A549 (cell line): Measurements from ENCODE around the gene PTCD2. TPM values are rescaled to one million over a fixed set of nuclear protein-coding genes. Genes with fewer than 3 reads are reported as not detected.

Experiments used
- ATAC-seq, 2 experiments: fragments of 200-7000 bp in 1 of 2; fragments of >200 bp in 1 of 2; cut with Nextera tagmentation in 1 of 2; cut with Tn5 transposase in 1 of 2; 3 replicates each; pipeline versions ENCODE4 v1.8.0 to v1.9.1; 2018 to 2020; ENCODE audit warnings: mild to moderate bottlenecking in 1 of 2, moderate library complexity in 1 of 2
- CTCF ChIA-PET: fragments of 300-600 bp; sonication (Branson Sonifier 250); formaldehyde crosslinking; extraction: SDS; loops from one replicate; lab custom pipeline; 2021; ENCODE audit warnings: antibody characterized with exemption, inconsistent platforms; lab: Yijun Ruan, JAX
- POLR2A ChIA-PET: fragments of 350-600 bp; formaldehyde crosslinking; extraction: SDS; loops from one replicate; lab custom pipeline; 2021; ENCODE audit warnings: antibody characterized with exemption, inconsistent platforms; lab: Yijun Ruan, JAX
- DNase-seq, 2 experiments: peaks; one replicate each; pipeline versions ENCODE4 v3.0.0 to v3.0.0-alpha.2; 2011 to 2016; ENCODE audit warnings: low read depth in 1 of 2, low spot score in 1 of 2
- FAIRE-seq: peaks from 2 replicates; lab custom pipeline; 2011; peaks lifted over from hg19 to GRCh38; lab: Jason Lieb, UNC
- H3K27ac ChIP-seq, 2 experiments: fragments of >200 bp; sonication (Bioruptor Twin); formaldehyde crosslinking; 3 replicates each; pipeline ENCODE4 v1.5.1; 2016 to 2017
- H3K4me1 ChIP-seq: fragments of >200 bp; sonication (Bioruptor Twin); formaldehyde crosslinking; 3 replicates; pipeline ENCODE4 v1.6.1; 2016
- H3K4me2 ChIP-seq: fragments of >200 bp; sonication (Bioruptor Twin); formaldehyde crosslinking; 3 replicates; pipeline ENCODE4 v1.6.1; 2016
- H3K4me3 ChIP-seq: fragments of >200 bp; sonication (Bioruptor Twin); formaldehyde crosslinking; 3 replicates; pipeline ENCODE4 v1.5.1; 2016
- H3K9me3 ChIP-seq: fragments of >200 bp; sonication (Bioruptor Twin); formaldehyde crosslinking; 3 replicates; pipeline ENCODE4 v1.6.1; 2016
- BHLHE40 ChIP-seq: IDR thresholded peaks from 2 replicates; pipeline ENCODE4 v1.6.1; 2012; ENCODE audit warnings: low read depth, low read length, inconsistent platforms
- CEBPB ChIP-seq, 2 experiments: fragments of >200 bp in 1 of 2; sonication (Bioruptor Twin) in 1 of 2; formaldehyde crosslinking in 1 of 2; IDR thresholded peaks; 2 replicates each; pipeline ENCODE4 v1.6.1; 2012 to 2016
- CHD4 ChIP-seq: fragments of 200-600 bp; sonication (generic); IDR thresholded peaks from 2 replicates; pipeline ENCODE4 v1.6.1; 2016; ENCODE audit warnings: antibody characterized with exemption, mild to moderate bottlenecking, borderline replicate concordance
- EP300 ChIP-seq, 2 experiments: fragments of >200 bp; sonication (Bioruptor Twin); formaldehyde crosslinking; IDR thresholded peaks; 2 replicates in 1 of 2; 3 replicates in 1 of 2; pipeline ENCODE4 v1.6.1; 2016 to 2017
- ESRRA ChIP-seq: fragments of 150-350 bp; IDR thresholded peaks from 2 replicates; pipeline ENCODE4 v1.6.1; 2014; ENCODE audit warnings: mild to moderate bottlenecking, low read length, borderline replicate concordance
- FOSB ChIP-seq: fragments of 250-450 bp; sonication (Bioruptor Pico); IDR thresholded peaks from 2 replicates; pipeline ENCODE4 v1.5.0; 2020; ENCODE audit warnings: mild to moderate bottlenecking, moderate library complexity
- FOXS1 ChIP-seq: fragments of 250-450 bp; sonication (Bioruptor Pico); IDR thresholded peaks from 2 replicates; pipeline ENCODE4 v1.5.0; 2020; ENCODE audit warnings: mild to moderate bottlenecking, moderate library complexity
- HEYL ChIP-seq: fragments of 250-450 bp; sonication (Bioruptor Pico); IDR thresholded peaks from 2 replicates; pipeline ENCODE4 v1.8.0; 2021; ENCODE audit warnings: mild to moderate bottlenecking, moderate library complexity
- HOXB5 ChIP-seq: fragments of 250-450 bp; sonication (Bioruptor Pico); IDR thresholded peaks from 2 replicates; pipeline ENCODE4 v1.5.0; 2020; ENCODE audit warnings: mild to moderate bottlenecking, moderate library complexity
- JUNB ChIP-seq: fragments of >200 bp; sonication (Bioruptor Twin); formaldehyde crosslinking; IDR thresholded peaks from 2 replicates; pipeline ENCODE4 v1.6.1; 2016
- KDM5A ChIP-seq: fragments of 200-600 bp; sonication (generic); IDR thresholded peaks from 2 replicates; pipeline ENCODE4 v1.6.1; 2016; ENCODE audit warnings: antibody characterized with exemption, mild to moderate bottlenecking
- NFE2L2 ChIP-seq: fragments of 150-350 bp; conservative IDR thresholded peaks from 2 replicates; pipeline ENCODE4 v1.6.1; 2014; ENCODE audit warnings: low read length
- POLR2A ChIP-seq: IDR thresholded peaks from 2 replicates; pipeline ENCODE4 v1.6.1; 2012; ENCODE audit warnings: mild to moderate bottlenecking, low read length
- RARB ChIP-seq: fragments of 250-450 bp; sonication (Bioruptor Pico); IDR thresholded peaks from 2 replicates; pipeline ENCODE4 v1.8.0; 2021; ENCODE audit warnings: mild to moderate bottlenecking, moderate library complexity
- RNF2 ChIP-seq: fragments of 200-600 bp; sonication (generic); IDR thresholded peaks from 2 replicates; pipeline ENCODE4 v1.6.1; 2016; ENCODE audit warnings: low read depth, mild to moderate bottlenecking, antibody characterized with exemption, moderate library complexity, borderline replicate concordance
- SMC3 ChIP-seq: fragments of >200 bp; sonication (Bioruptor Twin); formaldehyde crosslinking; IDR thresholded peaks from 3 replicates; pipeline ENCODE4 v1.6.1; 2018; ENCODE audit warnings: inconsistent platforms
- ZSCAN20 ChIP-seq: fragments of 250-450 bp; sonication (Bioruptor Pico); IDR thresholded peaks from 2 replicates; pipeline ENCODE4 v1.8.0; 2022; ENCODE audit warnings: mild to moderate bottlenecking, moderate library complexity
- WGBS: methylation state at CpG from one replicate; pipeline ENCODE4 v1.1.6; 2017; ENCODE audit errors: missing lambda C conversion rate; 5-methylcytosine and 5-hydroxymethylcytosine counted together
- polyA plus RNA-seq, 4 experiments: library from polyadenylated mRNA; depleted of rRNA in 3 of 4; stranded (reverse); fragments of >200 nt; fragmentation: RNase III in 1 of 4; extraction: RNeasy Plus Mini Kit Qiagen cat#74134 plus additional on column Dnase treatment in 1 of 4; gene quantifications; 2 replicates in 3 of 4; 3 replicates in 1 of 4; pipeline ENCODE4 v1.2.3, GENCODE V29; 2011 to 2017
- TF ChIP-seq, protein P1 (sequence below): fragments of 450-650 bp; IDR thresholded peaks from 2 replicates; pipeline ENCODE4 v1.6.1; 2014; ENCODE audit warnings: antibody characterized with exemption
- TF ChIP-seq, protein P2 (sequence below): fragments of 250-450 bp; sonication (Bioruptor Pico); IDR thresholded peaks from 2 replicates; pipeline ENCODE4 v1.5.0; 2021; ENCODE audit warnings: mild to moderate bottlenecking, moderate library complexity, borderline replicate concordance
- TF ChIP-seq, protein P3 (sequence below): fragments of >200 bp; sonication (Bioruptor Twin); formaldehyde crosslinking; IDR thresholded peaks from 3 replicates; pipeline ENCODE4 v1.5.1; 2016
- TF ChIP-seq, protein P4 (sequence below): fragments of 250-450 bp; sonication (Bioruptor Pico); IDR thresholded peaks from 2 replicates; pipeline ENCODE4 v1.5.0; 2020; ENCODE audit warnings: low read depth, mild to moderate bottlenecking, moderate library complexity
- TF ChIP-seq, protein P5 (sequence below): fragments of 200-600 bp; sonication (generic); IDR thresholded peaks from 2 replicates; pipeline ENCODE4 v1.6.1; 2016; ENCODE audit warnings: antibody characterized with exemption, mild to moderate bottlenecking, moderate library complexity

The PTCD2 gene
- polyA plus RNA-seq, 2 of the 4 experiments (the other 2 are of a cell fraction) = 13.2 to 31.1 TPM

DNA sequence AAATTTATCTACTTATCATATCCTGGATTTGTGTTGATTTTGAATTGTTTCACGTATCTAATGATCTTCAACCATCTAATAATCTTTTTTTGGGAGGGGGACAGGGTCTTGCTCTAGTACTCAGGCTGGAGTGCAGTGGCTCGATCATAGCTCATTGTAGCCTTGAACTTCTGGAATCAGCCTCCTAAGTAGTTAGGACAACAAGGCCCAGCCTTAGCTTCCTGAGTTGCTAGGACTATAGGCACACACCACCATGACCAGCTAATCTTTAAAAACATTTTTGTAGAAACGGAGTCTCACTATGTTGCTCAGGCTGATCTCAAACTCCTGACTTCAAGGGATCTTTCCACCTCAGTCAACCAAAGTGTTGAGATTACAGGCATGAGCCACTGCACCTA, 34.8 kb upstream of the PTCD2 start (continued):
- TF ChIP-seq EP300 (IDR thresholded peaks at IDR 0.05) (no peak), SMC3 (no peak), HEYL (CRISPR knock-in tag) (no peak)
- TF ChIP-seq, protein P1, sequence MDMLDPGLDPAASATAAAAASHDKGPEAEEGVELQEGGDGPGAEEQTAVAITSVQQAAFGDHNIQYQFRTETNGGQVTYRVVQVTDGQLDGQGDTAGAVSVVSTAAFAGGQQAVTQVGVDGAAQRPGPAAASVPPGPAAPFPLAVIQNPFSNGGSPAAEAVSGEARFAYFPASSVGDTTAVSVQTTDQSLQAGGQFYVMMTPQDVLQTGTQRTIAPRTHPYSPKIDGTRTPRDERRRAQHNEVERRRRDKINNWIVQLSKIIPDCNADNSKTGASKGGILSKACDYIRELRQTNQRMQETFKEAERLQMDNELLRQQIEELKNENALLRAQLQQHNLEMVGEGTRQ = no peak
- TF ChIP-seq, protein P2, sequence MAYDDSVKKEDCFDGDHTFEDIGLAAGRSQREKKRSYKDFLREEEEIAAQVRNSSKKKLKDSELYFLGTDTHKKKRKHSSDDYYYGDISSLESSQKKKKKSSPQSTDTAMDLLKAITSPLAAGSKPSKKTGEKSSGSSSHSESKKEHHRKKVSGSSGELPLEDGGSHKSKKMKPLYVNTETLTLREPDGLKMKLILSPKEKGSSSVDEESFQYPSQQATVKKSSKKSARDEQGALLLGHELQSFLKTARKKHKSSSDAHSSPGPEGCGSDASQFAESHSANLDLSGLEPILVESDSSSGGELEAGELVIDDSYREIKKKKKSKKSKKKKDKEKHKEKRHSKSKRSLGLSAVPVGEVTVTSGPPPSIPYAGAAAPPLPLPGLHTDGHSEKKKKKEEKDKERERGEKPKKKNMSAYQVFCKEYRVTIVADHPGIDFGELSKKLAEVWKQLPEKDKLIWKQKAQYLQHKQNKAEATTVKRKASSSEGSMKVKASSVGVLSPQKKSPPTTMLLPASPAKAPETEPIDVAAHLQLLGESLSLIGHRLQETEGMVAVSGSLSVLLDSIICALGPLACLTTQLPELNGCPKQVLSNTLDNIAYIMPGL (CRISPR knock-in tag) = no peak
- TF ChIP-seq, protein P3, sequence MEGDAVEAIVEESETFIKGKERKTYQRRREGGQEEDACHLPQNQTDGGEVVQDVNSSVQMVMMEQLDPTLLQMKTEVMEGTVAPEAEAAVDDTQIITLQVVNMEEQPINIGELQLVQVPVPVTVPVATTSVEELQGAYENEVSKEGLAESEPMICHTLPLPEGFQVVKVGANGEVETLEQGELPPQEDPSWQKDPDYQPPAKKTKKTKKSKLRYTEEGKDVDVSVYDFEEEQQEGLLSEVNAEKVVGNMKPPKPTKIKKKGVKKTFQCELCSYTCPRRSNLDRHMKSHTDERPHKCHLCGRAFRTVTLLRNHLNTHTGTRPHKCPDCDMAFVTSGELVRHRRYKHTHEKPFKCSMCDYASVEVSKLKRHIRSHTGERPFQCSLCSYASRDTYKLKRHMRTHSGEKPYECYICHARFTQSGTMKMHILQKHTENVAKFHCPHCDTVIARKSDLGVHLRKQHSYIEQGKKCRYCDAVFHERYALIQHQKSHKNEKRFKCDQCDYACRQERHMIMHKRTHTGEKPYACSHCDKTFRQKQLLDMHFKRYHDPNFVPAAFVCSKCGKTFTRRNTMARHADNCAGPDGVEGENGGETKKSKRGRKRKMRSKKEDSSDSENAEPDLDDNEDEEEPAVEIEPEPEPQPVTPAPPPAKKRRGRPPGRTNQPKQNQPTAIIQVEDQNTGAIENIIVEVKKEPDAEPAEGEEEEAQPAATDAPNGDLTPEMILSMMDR = no peak

DNA sequence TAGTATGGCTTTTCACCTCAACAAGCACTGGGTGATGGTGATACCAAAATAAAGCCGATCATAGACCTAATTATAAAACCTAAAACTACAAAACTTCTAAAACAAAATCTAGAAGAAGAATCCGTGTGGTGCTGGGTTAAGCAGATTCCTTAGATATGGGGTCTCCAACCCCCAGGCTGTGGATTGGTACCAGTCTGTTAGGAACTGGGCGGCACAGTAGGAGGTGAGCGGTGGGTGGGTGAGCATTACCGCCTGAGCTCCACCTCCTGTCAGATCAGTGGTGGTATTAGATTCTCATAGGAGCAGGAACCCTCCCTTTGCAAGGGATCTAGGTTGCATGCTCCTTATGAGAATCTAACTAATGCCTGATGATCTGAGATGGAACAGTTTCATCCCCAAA, 33.4 kb upstream of the PTCD2 start:
- CTCF ChIA-PET = interaction anchor here (0.6 kb wide), 1 partner anchor 190 kb away, joined by 4 read pairs; no protein-coding TSS in a partner anchor
- no peak for FAIRE-seq
- Histone ChIP-seq H3K4me2 (no peak overlapping the region), H3K4me3 (no peak overlapping the region), H3K4me1 (peaks cover 20% of the 10 kb centered on the region), H3K27ac (no peak overlapping the region), H3K9me3 (no peaks in the 10 kb centered on the region)
- POLR2A ChIA-PET = no interaction called here
- ATAC-seq = no peak
- 88% methylated on average over 5 of the region's 5 CpGs for WGBS
- no peak for DNase-seq
- no peak for TF ChIP-seq HOXB5 (CRISPR knock-in tag)
- TF ChIP-seq NFE2L2 = no peak
- TF ChIP-seq CEBPB (IDR thresholded peaks at IDR 0.05) = no peak
- TF ChIP-seq ESRRA = no peak
- TF ChIP-seq, protein P3 = no peak
- TF ChIP-seq, protein P4, sequence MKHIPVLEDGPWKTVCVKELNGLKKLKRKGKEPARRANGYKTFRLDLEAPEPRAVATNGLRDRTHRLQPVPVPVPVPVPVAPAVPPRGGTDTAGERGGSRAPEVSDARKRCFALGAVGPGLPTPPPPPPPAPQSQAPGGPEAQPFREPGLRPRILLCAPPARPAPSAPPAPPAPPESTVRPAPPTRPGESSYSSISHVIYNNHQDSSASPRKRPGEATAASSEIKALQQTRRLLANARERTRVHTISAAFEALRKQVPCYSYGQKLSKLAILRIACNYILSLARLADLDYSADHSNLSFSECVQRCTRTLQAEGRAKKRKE = no peak
- TF ChIP-seq RNF2 = no peak
- TF ChIP-seq ZSCAN20 (CRISPR knock-in tag) = no peak
- TF ChIP-seq FOSB (CRISPR knock-in tag) = no peak
- TF ChIP-seq JUNB = no peak
- no peak for TF ChIP-seq RARB (CRISPR knock-in tag)
- no peak for TF ChIP-seq POLR2A
- TF ChIP-seq, all 56 proteins: peak for 0

DNA sequence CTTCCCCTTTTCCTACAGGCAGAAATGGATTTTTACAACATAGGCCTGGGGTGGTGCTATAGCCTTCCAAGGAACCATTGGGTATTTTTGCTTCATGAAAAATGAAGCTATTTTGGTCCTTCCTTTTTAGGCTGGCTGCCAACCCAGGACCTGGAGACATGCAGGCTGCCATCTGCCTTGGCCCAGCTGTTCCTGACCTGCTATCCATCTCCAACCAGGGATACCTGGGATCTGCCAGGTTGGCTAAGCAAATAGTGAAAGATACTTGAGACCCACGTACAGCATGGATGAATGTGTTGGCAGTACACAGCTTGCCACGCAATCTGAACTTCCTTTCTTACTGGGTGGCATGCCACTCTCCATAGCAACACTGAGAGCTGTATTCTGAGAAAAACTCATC, 31.2 kb upstream of the PTCD2 start:
- Histone ChIP-seq H3K27ac (no peak overlapping the region), H3K4me1 (peaks cover 11% of the 10 kb centered on the region), H3K9me3 (no peaks in the 10 kb centered on the region), H3K4me2 (no peak overlapping the region), H3K4me3 (no peak overlapping the region)
- ChIA-PET POLR2A (no interaction called here), CTCF (interaction anchor here (0.9 to 2.6 kb wide), 5 partner anchors 8 to 180 kb away, joined by 3 to 14 read pairs (median 3); no protein-coding TSS in a partner anchor)
- no peak for ATAC-seq
- TF ChIP-seq FOXS1 (CRISPR knock-in tag) = no peak
- no peak for TF ChIP-seq BHLHE40
- no peak for TF ChIP-seq CHD4
- TF ChIP-seq KDM5A = no peak
- TF ChIP-seq SMC3 = no peak
- TF ChIP-seq, protein P5, sequence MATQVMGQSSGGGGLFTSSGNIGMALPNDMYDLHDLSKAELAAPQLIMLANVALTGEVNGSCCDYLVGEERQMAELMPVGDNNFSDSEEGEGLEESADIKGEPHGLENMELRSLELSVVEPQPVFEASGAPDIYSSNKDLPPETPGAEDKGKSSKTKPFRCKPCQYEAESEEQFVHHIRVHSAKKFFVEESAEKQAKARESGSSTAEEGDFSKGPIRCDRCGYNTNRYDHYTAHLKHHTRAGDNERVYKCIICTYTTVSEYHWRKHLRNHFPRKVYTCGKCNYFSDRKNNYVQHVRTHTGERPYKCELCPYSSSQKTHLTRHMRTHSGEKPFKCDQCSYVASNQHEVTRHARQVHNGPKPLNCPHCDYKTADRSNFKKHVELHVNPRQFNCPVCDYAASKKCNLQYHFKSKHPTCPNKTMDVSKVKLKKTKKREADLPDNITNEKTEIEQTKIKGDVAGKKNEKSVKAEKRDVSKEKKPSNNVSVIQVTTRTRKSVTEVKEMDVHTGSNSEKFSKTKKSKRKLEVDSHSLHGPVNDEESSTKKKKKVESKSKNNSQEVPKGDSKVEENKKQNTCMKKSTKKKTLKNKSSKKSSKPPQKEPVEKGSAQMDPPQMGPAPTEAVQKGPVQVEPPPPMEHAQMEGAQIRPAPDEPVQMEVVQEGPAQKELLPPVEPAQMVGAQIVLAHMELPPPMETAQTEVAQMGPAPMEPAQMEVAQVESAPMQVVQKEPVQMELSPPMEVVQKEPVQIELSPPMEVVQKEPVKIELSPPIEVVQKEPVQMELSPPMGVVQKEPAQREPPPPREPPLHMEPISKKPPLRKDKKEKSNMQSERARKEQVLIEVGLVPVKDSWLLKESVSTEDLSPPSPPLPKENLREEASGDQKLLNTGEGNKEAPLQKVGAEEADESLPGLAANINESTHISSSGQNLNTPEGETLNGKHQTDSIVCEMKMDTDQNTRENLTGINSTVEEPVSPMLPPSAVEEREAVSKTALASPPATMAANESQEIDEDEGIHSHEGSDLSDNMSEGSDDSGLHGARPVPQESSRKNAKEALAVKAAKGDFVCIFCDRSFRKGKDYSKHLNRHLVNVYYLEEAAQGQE = no peak
- FAIRE-seq = no peak
- 93% methylated on average over 2 of the region's 2 CpGs for WGBS
- no peak for DNase-seq
